ENCODE results near the gene KRT85. TPM values are rescaled to one million over a fixed set of nuclear protein-coding genes. Genes with fewer than 3 reads are reported as not detected.
A peak's percentile ranks its signal among the peaks of the same experiment; 100 is the strongest.
"Not testable (repeated sequence)": the region's sequence is repeated elsewhere in the genome, so short reads cannot be mapped to it uniquely, and the experiment has no call there.

The KRT85 gene
- total RNA-seq, 1 donor from 2014 or later: not detected

GRCh38 chr12:52350786-52351185 is 16.5 kb downstream of the KRT85 start:
- no peak for DNase-seq (ENCODE audit: low read depth)

DNA sequence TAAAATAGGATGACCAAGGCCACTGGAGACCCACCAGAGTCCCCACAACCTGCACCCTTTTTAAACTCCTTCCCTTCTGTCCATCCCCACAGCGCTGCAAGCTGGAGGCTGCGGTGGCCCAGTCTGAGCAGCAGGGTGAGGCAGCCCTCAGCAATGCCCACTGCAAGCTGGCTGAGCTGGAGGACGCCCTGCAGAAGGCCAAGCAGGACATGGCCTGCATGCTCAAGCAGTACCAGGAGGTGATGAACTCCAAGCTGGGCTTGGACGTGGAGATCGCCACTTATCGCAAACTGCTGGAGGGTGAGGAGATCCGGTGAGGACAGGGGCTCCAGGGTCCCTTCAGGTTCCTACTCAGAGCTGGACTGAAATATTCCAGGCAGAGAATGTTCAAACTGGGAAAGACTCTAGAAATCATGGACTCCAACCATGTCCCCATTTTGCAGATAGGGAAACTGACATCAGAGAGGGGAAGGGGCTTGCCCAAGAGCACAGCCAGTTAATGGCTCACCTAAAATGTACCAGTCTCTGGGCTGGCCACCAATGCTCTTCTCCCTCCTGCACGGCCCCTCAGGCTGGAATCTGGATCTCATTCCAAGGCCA is 17.2 kb downstream of the KRT85 start:
- DNase-seq (ENCODE audit: low read depth): no peak

- DNase-seq (ENCODE audit: low read depth): no peak
These were observed 18.1 kb downstream of the KRT85 start for GRCh38 chr12:52349196-52349595.

GRCh38 chr12:52347551-52348510 is 19.4 kb downstream of the KRT85 start:
- peak; percentile 87 for DNase-seq (ENCODE audit: low read depth)

- no peak for DNase-seq (ENCODE audit: low read depth)
These were observed 20.3 kb downstream of the KRT85 start for GRCh38 chr12:52347016-52347415.

DNA sequence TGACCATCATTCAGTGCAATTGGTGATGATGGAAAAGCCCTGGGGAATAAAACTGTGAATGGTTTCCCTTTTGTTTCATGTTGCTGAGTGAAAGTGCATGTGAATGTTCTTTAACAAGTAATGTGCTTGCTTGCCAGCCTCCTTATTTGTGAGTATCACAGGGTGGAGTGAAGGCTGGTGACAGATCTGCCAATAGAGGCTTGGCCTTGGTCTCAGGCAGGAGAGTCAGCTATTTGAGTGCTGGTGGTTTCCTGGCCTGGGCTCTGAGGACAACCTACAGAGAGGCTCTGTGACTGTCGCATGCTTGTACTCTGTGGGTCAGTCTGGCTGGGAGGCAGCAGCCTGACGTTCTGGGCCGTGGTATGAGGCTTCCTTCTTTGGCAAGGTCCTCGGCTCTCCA is 20.7 kb downstream of the KRT85 start:
- DNase-seq (ENCODE audit: low read depth): peak; percentile 56

GRCh38 chr12:52345041-52345440 is 22.2 kb downstream of the KRT85 start:
- DNase-seq (ENCODE audit: low read depth): not testable (repeated sequence)

DNA sequence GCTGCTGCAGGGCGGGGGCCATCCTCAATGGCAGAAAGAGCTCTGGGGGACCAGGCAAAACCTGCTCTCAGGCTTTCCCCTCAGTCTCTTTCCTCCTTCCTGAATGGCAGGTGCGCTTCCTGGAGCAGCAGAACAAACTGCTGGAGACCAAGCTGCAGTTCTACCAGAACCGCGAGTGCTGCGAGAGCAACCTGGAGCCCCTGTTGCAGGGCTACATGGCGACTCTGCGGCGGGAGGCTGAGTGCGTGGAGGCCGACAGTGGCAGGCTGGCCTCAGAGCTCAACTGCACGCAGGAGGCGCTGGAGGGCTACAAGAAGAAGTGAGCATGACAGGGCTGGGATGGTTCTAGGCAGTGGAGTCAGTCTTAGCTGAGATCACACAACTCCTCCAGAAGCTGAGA is 23.2 kb downstream of the KRT85 start:
- no peak for DNase-seq (ENCODE audit: low read depth)

- DNase-seq (ENCODE audit: low read depth): no peak
These were observed 23.7 kb downstream of the KRT85 start for GRCh38 chr12:52343550-52343949.

- DNase-seq (ENCODE audit: low read depth): no peak
These were observed 24.3 kb downstream of the KRT85 start for GRCh38 chr12:52342781-52343490.

DNA sequence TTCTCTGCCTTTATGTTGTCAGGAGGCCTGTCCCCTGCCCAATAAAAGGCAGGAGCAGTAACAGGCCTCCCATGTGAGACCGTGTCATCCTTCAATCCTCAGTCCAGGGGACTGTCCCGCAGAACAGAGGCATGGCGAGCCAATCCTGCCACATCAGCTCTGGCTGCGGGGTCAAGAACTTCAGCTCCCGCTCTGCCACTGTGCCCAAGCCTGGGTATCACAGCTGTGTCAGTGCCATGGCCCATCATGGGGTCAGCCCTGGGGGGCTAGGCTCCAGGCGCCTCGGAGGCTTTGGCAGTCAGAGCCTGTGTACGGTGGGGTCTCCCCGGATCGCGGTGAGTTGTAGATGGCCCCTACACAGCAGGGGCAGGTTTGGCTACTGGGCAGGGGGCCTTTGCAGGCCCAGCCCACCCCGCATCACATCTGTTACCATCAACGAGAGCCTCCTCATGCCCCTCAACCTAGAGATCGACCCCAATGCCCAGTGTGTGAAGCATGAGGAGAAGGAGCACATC is 26.2 kb downstream of the KRT85 start:
- DNase-seq (ENCODE audit: low read depth): no peak

GRCh38 chr12:52338241-52338960 is 28.9 kb downstream of the KRT85 start:
- peak; percentile 72 for DNase-seq (ENCODE audit: low read depth)

DNA sequence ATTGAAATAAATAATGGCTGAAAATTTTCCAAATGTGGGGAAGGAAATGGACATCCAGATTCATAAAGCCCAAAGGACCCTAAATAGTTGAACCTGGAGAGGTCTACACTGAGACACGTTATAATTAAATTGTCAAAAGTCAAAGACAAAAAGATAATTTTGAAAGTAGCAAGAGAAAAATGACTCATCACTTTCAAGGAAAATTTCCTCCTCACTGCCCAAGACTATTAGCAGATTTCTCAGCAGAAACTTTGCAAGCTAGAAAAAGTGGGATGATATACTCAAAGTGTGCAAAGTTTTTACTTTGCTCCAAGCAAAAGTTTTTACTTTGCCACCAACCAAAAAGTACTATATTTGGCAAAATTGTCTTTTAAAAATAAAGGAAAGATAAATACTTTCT is 30.2 kb downstream of the KRT85 start:
- DNase-seq (ENCODE audit: low read depth): no peak

GRCh38 chr12:52336641-52337040 is 30.6 kb downstream of the KRT85 start:
- DNase-seq (ENCODE audit: low read depth): no peak

GRCh38 chr12:52335598-52336262 is 31.6 kb downstream of the KRT85 start:
- no peak for DNase-seq (ENCODE audit: low read depth)

- no peak for DNase-seq (ENCODE audit: low read depth)
These were observed 33.1 kb downstream of the KRT85 start for GRCh38 chr12:52334185-52334584.

GRCh38 chr12:52333321-52333720 is 34.0 kb downstream of the KRT85 start:
- no peak for DNase-seq (ENCODE audit: low read depth)

DNA sequence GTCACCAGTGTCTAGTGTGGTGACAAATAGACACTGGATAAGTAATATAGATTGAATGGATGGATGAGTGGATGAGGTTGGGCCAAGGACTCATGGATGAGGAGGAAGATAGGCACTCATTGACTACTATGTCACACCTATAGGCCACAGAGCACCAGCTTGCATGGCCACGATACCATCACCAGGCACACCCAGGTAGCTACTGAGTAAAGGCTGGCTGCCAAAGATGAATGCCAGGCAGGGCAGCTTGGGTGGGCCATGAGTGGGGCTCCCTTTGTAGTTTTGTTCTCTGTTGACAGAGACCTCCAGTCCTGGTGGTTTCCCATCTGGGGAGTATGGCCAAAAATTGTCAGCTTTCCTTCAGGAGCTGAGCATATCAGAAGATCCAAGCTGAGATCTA is 34.9 kb downstream of the KRT85 start:
- DNase-seq (ENCODE audit: low read depth): no peak

DNA sequence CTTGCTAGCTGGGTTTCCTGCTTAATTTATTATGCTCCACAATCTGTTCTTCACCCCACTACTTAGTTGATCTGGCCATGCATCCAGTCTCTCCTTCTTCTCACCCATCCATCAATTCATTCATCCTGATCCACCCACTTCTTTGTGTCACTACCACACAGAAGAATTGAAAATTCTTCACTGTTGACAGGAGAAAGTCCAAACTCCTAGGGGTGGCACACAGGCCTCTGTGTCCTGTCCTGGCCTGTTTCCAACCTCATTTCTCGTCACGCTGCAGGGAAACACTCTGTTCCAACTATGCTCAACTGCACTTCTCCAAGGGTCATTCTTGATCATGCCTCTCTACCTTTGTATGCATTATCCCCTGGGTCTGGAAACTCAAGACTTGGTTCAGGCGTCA is 35.4 kb downstream of the KRT85 start:
- DNase-seq (ENCODE audit: low read depth): no peak

- DNase-seq (ENCODE audit: low read depth): no peak
These were observed 36.2 kb downstream of the KRT85 start for GRCh38 chr12:52331039-52331438.

Measured in myocyte (in vitro differentiated cells).